GM06990 (cell line): Measurements from ENCODE around the gene PIGL.
"Not testable (repeated sequence)": the region's sequence is repeated elsewhere in the genome, so short reads cannot be mapped to it uniquely, and the experiment has no call there.

Experiments used
- DNase-seq: peaks from one replicate; pipeline ENCODE4 v3.0.0-alpha.2; 2011; ENCODE audit not compliant: insufficient read length; ENCODE audit errors: extremely low read depth
- H3K27me3 ChIP-seq: replicated peaks from 2 replicates; pipeline ENCODE4 v1.6.0; 2011; ENCODE audit warnings: low read length; ENCODE audit not compliant: control insufficient read depth, insufficient read depth
- H3K36me3 ChIP-seq: 2 replicates; pipeline ENCODE4 v1.5.1; 2011; ENCODE audit warnings: low read length; ENCODE audit not compliant: control insufficient read depth, insufficient read depth
- H3K4me3 ChIP-seq: replicated peaks from 2 replicates; pipeline ENCODE4 v1.5.1; 2011; ENCODE audit warnings: low read depth, mild to moderate bottlenecking, control low read depth, low read length
- CTCF ChIP-seq: IDR thresholded peaks from 2 replicates; pipeline ENCODE4 v1.5.1; 2011; ENCODE audit warnings: low read length, control low read depth, mild to moderate bottlenecking, inconsistent platforms; ENCODE audit not compliant: insufficient read depth, poor library complexity, severe bottlenecking

Gene PIGL

GRCh38 chr17:16189791-16190348, 27.1 kb upstream of the PIGL start:
- no peak for TF ChIP-seq CTCF
- Histone ChIP-seq H3K4me3 (no peak overlapping the region), H3K36me3 (peaks cover 4% of the 10 kb centered on the region), H3K27me3 (no peaks in the 10 kb centered on the region)
- no peak for DNase-seq

GRCh38 chr17:16190703-16191360, 26.2 kb upstream of the PIGL start:
- H3K27me3 ChIP-seq, result no peaks in the 10 kb centered on the region
- no peak for TF ChIP-seq CTCF
- H3K4me3 ChIP-seq, result no peak overlapping the region
- H3K36me3 ChIP-seq, result peaks cover 4% of the 10 kb centered on the region
- DNase-seq, result no peak

GRCh38 chr17:16191604-16192003, 25.4 kb upstream of the PIGL start:
- Histone ChIP-seq H3K4me3 (no peak overlapping the region), H3K27me3 (no peaks in the 10 kb centered on the region), H3K36me3 (peaks cover 2% of the 10 kb centered on the region)
- DNase-seq, result no peak
- no peak for TF ChIP-seq CTCF

GRCh38 chr17:16194307-16194835, 22.6 kb upstream of the PIGL start:
- DNase-seq, H3K36me3 ChIP-seq, H3K4me3 ChIP-seq, H3K27me3 ChIP-seq: not testable (repeated sequence)

GRCh38 chr17:16197276-16197675, 19.7 kb upstream of the PIGL start:
- Histone ChIP-seq H3K4me3 (no peak overlapping the region), H3K27me3 (no peaks in the 10 kb centered on the region), H3K36me3 (peaks cover 3% of the 10 kb centered on the region)
- no peak for TF ChIP-seq CTCF
- no peak for DNase-seq

- DNase-seq, result no peak
- TF ChIP-seq CTCF, result no peak
- peaks cover 2% of the 10 kb centered on the region for H3K36me3 ChIP-seq
- H3K27me3 ChIP-seq, result no peaks in the 10 kb centered on the region
- H3K4me3 ChIP-seq, result no peak overlapping the region
Measured at GRCh38 chr17:16199093-16199492, 17.9 kb upstream of the PIGL start.

- H3K27me3 ChIP-seq, DNase-seq, H3K4me3 ChIP-seq, H3K36me3 ChIP-seq: not testable (repeated sequence)
Measured at GRCh38 chr17:16201693-16202131, 15.3 kb upstream of the PIGL start.

- H3K36me3 ChIP-seq, DNase-seq, H3K27me3 ChIP-seq: not testable (repeated sequence)
- peak overlapping the region; percentile 22 for H3K4me3 ChIP-seq
Measured at GRCh38 chr17:16202554-16203500, 14.2 kb upstream of the PIGL start.
